Neural progenitor cell (in vitro differentiated cells): ENCODE measurements around the gene TLR6.

Experiments used
- EZH2 ChIP-seq: fragments of 200-600 bp; sonication (generic); IDR thresholded peaks from 2 replicates; pipeline ENCODE4 v1.6.1; 2017; ENCODE audit warnings: antibody characterized with exemption, mild to moderate bottlenecking, moderate library complexity
- TF ChIP-seq, protein P1 (sequence below): fragments of 200-600 bp; sonication (generic); IDR thresholded peaks from 2 replicates; pipeline ENCODE4 v1.5.1; 2017; ENCODE audit warnings: antibody characterized with exemption, mild to moderate bottlenecking

DNA sequence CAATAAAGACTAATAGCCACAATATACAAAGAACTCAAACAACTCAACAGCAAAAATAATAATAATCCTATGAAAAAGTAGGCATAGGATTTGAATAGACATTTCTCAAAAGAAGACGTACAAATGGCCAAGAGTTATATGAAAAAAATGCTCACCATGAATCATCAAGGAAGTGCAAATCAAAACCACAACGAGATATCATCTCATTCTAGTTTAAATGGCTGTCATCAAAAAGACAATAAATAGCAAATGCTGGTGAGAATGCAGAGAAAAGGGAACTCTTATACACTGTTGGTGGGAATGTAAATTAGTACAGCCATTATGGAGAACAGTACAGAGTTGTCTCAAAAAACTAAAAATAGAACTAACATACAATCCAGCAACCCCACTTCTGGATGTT lies 18.8 kb downstream of the TLR6 start:
- TF ChIP-seq, protein P1, sequence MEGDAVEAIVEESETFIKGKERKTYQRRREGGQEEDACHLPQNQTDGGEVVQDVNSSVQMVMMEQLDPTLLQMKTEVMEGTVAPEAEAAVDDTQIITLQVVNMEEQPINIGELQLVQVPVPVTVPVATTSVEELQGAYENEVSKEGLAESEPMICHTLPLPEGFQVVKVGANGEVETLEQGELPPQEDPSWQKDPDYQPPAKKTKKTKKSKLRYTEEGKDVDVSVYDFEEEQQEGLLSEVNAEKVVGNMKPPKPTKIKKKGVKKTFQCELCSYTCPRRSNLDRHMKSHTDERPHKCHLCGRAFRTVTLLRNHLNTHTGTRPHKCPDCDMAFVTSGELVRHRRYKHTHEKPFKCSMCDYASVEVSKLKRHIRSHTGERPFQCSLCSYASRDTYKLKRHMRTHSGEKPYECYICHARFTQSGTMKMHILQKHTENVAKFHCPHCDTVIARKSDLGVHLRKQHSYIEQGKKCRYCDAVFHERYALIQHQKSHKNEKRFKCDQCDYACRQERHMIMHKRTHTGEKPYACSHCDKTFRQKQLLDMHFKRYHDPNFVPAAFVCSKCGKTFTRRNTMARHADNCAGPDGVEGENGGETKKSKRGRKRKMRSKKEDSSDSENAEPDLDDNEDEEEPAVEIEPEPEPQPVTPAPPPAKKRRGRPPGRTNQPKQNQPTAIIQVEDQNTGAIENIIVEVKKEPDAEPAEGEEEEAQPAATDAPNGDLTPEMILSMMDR: no peak
- no peak for TF ChIP-seq EZH2
